ENCODE measurements around the gene SLC17A6. TPM values are rescaled to one million over a fixed set of nuclear protein-coding genes. Genes with fewer than 3 reads are reported as not detected.

The SLC17A6 gene
- total and polyA plus RNA-seq, 8 donors: 0.12 to 4.0 (median 0.19) TPM

DNA sequence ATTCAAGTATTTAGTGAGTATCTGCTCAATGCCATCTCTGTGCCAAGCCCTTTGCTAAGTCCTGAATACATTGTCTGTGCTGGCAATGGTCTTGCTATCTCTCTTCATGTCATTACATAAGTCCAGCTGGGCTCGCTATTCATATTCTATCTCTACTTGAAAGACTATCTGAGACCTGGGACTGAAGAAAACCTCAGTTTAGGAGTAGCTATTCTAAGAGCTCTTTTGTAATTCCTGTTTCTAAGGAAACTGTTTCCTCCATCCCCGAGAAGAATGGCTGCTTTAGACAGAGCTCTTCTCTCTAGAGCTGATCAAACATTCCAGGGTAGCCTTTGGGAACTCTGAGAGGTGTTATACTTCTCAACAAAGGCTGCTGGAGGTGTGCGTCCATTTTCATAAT, 33.0 kb downstream of the SLC17A6 start:
- H3K27ac ChIP-seq: no peak overlapping the region
- no peaks in the 10 kb centered on the region for H3K9me3 ChIP-seq
- H3K27me3 ChIP-seq: no peaks in the 10 kb centered on the region
- WGBS, 2 donors: 30 to 38% methylated on average over 3 of the region's 3 CpGs
- H3K36me3 ChIP-seq: no peaks in the 10 kb centered on the region
- H3K4me3 ChIP-seq: no peak overlapping the region
- FAIRE-seq (no peak), DNase-seq (no peak), ATAC-seq (no peak)
- H3K4me1 ChIP-seq: no peaks in the 10 kb centered on the region
- intact Hi-C loops (cut with DNase I): no loop called here
- TF ChIP-seq, protein P1, sequence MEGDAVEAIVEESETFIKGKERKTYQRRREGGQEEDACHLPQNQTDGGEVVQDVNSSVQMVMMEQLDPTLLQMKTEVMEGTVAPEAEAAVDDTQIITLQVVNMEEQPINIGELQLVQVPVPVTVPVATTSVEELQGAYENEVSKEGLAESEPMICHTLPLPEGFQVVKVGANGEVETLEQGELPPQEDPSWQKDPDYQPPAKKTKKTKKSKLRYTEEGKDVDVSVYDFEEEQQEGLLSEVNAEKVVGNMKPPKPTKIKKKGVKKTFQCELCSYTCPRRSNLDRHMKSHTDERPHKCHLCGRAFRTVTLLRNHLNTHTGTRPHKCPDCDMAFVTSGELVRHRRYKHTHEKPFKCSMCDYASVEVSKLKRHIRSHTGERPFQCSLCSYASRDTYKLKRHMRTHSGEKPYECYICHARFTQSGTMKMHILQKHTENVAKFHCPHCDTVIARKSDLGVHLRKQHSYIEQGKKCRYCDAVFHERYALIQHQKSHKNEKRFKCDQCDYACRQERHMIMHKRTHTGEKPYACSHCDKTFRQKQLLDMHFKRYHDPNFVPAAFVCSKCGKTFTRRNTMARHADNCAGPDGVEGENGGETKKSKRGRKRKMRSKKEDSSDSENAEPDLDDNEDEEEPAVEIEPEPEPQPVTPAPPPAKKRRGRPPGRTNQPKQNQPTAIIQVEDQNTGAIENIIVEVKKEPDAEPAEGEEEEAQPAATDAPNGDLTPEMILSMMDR (IDR thresholded peaks at IDR 0.05): no peak

DNA sequence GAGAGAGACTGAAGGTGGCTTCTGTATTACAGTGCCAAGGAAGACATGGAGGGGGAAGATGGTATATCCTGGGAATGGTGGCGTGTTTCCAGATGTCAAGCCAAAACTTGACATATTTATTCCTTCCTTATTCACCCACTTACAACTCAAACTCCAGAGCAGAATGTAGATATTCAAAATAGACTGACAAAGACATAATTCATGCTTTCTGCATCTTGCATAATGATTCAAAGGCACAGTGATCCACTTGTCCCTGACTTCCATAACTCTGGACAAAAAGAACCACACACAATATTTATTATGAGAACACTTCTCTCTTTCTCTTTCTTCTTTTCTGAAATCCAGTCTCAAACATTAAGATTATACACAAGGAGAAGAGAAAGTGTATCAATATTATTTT, 48.9 kb downstream of the SLC17A6 start:
- Histone ChIP-seq H3K9me3 (no peaks in the 10 kb centered on the region), H3K36me3 (no peaks in the 10 kb centered on the region), H3K4me3 (no peak overlapping the region), H3K4me1 (no peaks in the 10 kb centered on the region), H3K27ac (no peak overlapping the region), H3K27me3 (no peaks in the 10 kb centered on the region)
- intact Hi-C loops (cut with DNase I): no loop called here
- WGBS, 2 donors: 78 to 91% methylated on average over 1 of the region's 1 CpG
- no peak for DNase-seq
- no peak for ATAC-seq
- TF ChIP-seq, protein P1 (IDR thresholded peaks at IDR 0.05): no peak
- FAIRE-seq: no peak

DNA sequence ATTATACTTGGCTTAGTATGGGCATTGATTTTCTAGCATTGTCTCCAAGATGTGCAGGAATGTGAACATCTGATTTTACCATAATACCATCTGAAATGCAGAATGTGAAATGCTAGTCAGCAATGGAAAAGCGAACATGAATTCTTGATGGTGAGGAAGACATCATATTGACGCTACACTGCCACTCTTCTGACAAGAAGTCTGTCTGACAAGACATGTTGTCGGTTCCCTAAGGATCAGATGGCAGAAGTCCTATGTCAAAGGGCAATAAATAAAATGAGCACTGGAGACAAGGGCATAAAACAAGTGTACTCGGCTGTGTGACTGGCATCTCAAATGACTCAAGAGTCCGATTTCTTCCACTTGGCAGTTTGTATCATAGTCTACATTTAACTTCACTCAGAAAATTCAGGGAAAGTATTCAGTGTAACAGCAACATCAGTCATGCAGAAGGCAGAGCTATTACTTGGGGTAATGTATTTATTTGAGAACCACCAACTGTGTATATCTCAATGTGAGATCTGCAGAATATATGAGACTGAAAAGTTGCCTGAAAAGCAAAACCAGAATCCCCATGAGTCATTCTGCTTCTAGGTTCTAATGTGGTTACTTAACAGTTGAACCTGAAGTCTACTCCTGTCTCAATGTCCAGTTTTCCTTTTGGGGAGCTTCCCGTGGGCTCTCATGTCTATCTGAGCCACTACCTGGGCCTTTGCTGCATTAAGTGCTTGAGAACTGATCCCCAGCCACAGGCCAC, 51.5 kb downstream of the SLC17A6 start:
- Histone ChIP-seq H3K27ac (no peak overlapping the region), H3K36me3 (no peaks in the 10 kb centered on the region), H3K9me3 (no peaks in the 10 kb centered on the region), H3K27me3 (no peaks in the 10 kb centered on the region), H3K4me1 (no peaks in the 10 kb centered on the region), H3K4me3 (no peak overlapping the region)
- 82 to 89% methylated on average over 6 of the region's 6 CpGs for WGBS, 2 donors
- ATAC-seq (no peak), DNase-seq (no peak), FAIRE-seq (no peak)
- TF ChIP-seq, protein P1 (IDR thresholded peaks at IDR 0.05): no peak
- intact Hi-C loops (cut with DNase I): no loop called here

DNA sequence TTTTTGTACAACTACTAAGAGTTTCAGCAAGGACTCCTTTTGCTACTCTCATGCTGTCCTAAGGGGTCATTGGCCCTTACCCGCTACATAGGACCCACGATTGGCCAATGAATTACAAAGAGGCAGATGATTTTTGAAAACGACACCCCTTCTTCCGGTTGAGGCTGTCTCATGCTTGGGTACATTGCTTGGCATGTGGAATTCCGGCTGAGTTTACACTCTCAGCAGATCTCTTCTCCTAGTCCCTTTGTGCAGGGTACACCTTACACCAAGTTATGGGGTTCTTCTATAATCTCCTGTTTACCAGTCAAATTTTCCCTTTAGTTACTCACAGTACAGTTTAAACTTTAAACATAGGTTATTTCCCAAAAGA, 52.1 kb downstream of the SLC17A6 start:
- intact Hi-C loops (cut with DNase I): no loop called here
- Histone ChIP-seq H3K27ac (no peak overlapping the region), H3K4me3 (no peak overlapping the region), H3K36me3 (no peaks in the 10 kb centered on the region), H3K4me1 (no peaks in the 10 kb centered on the region), H3K9me3 (no peaks in the 10 kb centered on the region), H3K27me3 (no peaks in the 10 kb centered on the region)
- ATAC-seq (no peak), DNase-seq (no peak), FAIRE-seq (no peak)
- TF ChIP-seq, protein P1 (IDR thresholded peaks at IDR 0.05): no peak
- 61 to 72% methylated on average over 5 of the region's 5 CpGs for WGBS, 2 donors

DNA sequence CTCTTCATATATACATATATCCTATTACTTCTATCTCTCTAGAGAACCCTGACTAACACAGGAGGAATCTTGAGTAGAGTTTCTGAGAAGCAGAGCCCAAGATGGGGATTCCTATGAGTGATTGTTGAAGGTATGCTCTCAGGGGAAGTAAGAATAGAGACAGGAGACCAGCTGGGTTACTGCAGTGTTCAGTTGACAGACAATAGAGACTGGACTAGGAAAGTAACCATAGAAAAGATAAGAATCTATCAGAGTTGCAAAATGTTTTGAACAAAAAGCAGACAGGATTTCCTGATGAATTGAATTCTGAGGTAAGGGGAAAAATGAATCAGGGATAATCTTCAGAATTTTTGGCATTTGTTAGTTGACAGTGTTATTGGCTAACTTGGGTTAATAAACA, 54.4 kb downstream of the SLC17A6 start:
- no peak for FAIRE-seq
- Histone ChIP-seq H3K27ac (no peak overlapping the region), H3K4me1 (no peaks in the 10 kb centered on the region), H3K4me3 (no peak overlapping the region), H3K36me3 (no peaks in the 10 kb centered on the region), H3K9me3 (no peaks in the 10 kb centered on the region), H3K27me3 (no peaks in the 10 kb centered on the region)
- no peak for DNase-seq
- intact Hi-C loops (cut with DNase I): no loop called here
- TF ChIP-seq, protein P1 (IDR thresholded peaks at IDR 0.05): no peak
- ATAC-seq: no peak

Measured in pancreas (tissue), 10 donors.